Activated T-cell treated with anti-CD3 and anti-CD28 coated beads, Interleukin-2, amount 50 U/mL, for 72 hours (primary cell): ENCODE measurements around the gene EPHB6. TPM values are rescaled to one million over a fixed set of nuclear protein-coding genes. Genes with fewer than 3 reads are reported as not detected.

Experiments
- ATAC-seq, 2 donors: fragments of 150-1000 bp; cut with Tn5 transposase; replicated peaks in 1 of 2; 2 replicates each; pipeline ENCODE4 v1.10.0; 2021; ENCODE audit warnings: moderate library complexity in 2 of 2, mild to moderate bottlenecking in 1 of 2
- DNase-seq, 2 donors: peaks; one replicate each; pipeline ENCODE4 v3.0.0; 2021 to 2022; ENCODE audit warnings: mixed read lengths in 1 of 2
- H3K27ac Mint-ChIP-seq: one replicate; pipeline ENCODE4 v1.8.0; 2022; ENCODE audit warnings: mild to moderate bottlenecking, moderate library complexity, mixed read lengths
- H3K27me3 Mint-ChIP-seq: one replicate; pipeline ENCODE4 v1.8.0; 2022; ENCODE audit warnings: low read depth, mixed read lengths
- H3K36me3 Mint-ChIP-seq, 2 donors: one replicate each; pipeline ENCODE4 v1.8.0; 2022; ENCODE audit warnings: mixed read lengths in 2 of 2, mild to moderate bottlenecking in 1 of 2; ENCODE audit not compliant: insufficient read depth in 2 of 2
- H3K4me1 Mint-ChIP-seq: one replicate; pipeline ENCODE4 v1.8.0; 2022; ENCODE audit warnings: low read depth, mixed read lengths
- H3K4me3 Mint-ChIP-seq, 2 donors: one replicate each; pipeline ENCODE4 v1.8.0; 2022; ENCODE audit warnings: mild to moderate bottlenecking in 2 of 2, mixed read lengths in 2 of 2, moderate library complexity in 2 of 2
- H3K9me3 Mint-ChIP-seq, 2 donors: one replicate each; pipeline ENCODE4 v1.8.0; 2022; ENCODE audit warnings: mixed read lengths in 2 of 2
- total RNA-seq, 2 donors: library from RNA; stranded (reverse); gene quantifications; one replicate each; pipeline ENCODE4 v1.2.3, GENCODE V29; 2022

Gene EPHB6
- 10 to 100 TPM; 10.9 to 13.6 TPM for total RNA-seq

GRCh38 chr7:142854372-142855113, at the start of gene EPHB6:
Gene EPHB6 (plus strand): TSS chr7:142855076. CDS start chr7:142863228, 8,152 bp downstream.
- H3K4me1 Mint-ChIP-seq, result peaks cover 17% of the 10 kb centered on the region
- peak; percentile 76 to 79 for ATAC-seq
- peak; percentile 75 to 79 for DNase-seq
- no peaks in the 10 kb centered on the region for H3K9me3 Mint-ChIP-seq
- peaks cover 0 to 1% of the 10 kb centered on the region in 2 donors for H3K36me3 Mint-ChIP-seq
- peaks cover 4% of the 10 kb centered on the region for H3K27me3 Mint-ChIP-seq
- H3K27ac Mint-ChIP-seq, result peak within 1 kb of the TSS; percentile 25
- peak within 1 kb of the TSS; percentile 86 to 98 for H3K4me3 Mint-ChIP-seq

GRCh38 chr7:142805350-142806021, 49.4 kb upstream of the EPHB6 start:
- Mint-ChIP-seq H3K4me1 (peaks cover 99% of the 10 kb centered on the region), H3K4me3 (peak overlapping the region; percentile 76 to 94), H3K36me3 (peaks cover 22 to 26% of the 10 kb centered on the region in 2 donors), H3K27ac (peak overlapping the region; percentile 97), H3K9me3 (no peaks in the 10 kb centered on the region), H3K27me3 (no peaks in the 10 kb centered on the region)
- DNase-seq (no peak), ATAC-seq (no peak)

GRCh38 chr7:142806022-142806356, 48.9 kb upstream of the EPHB6 start:
- H3K27ac Mint-ChIP-seq, result peak overlapping the region; percentile 97
- ATAC-seq (no peak), DNase-seq (no peak)
- H3K27me3 Mint-ChIP-seq, result no peaks in the 10 kb centered on the region
- no peaks in the 10 kb centered on the region for H3K9me3 Mint-ChIP-seq
- peak overlapping the region; percentile 76 to 94 for H3K4me3 Mint-ChIP-seq
- H3K36me3 Mint-ChIP-seq, result peaks cover 18 to 21% of the 10 kb centered on the region in 2 donors
- peaks cover 99% of the 10 kb centered on the region for H3K4me1 Mint-ChIP-seq

GRCh38 chr7:142806957-142807356, 47.9 kb upstream of the EPHB6 start:
- ATAC-seq (no peak), DNase-seq (no peak)
- Mint-ChIP-seq H3K27me3 (no peaks in the 10 kb centered on the region), H3K4me3 (peak overlapping the region; percentile 76 to 94), H3K4me1 (peaks cover 100% of the 10 kb centered on the region), H3K9me3 (no peaks in the 10 kb centered on the region), H3K27ac (peak overlapping the region; percentile 97), H3K36me3 (peaks cover 12 to 13% of the 10 kb centered on the region in 2 donors)

GRCh38 chr7:142807855-142808460, 46.9 kb upstream of the EPHB6 start:
- Mint-ChIP-seq H3K36me3 (peaks cover 5% of the 10 kb centered on the region in 2 donors), H3K27me3 (no peaks in the 10 kb centered on the region), H3K4me1 (peaks cover 100% of the 10 kb centered on the region), H3K9me3 (no peaks in the 10 kb centered on the region), H3K27ac (peak overlapping the region; percentile 97), H3K4me3 (peak overlapping the region; percentile 76 to 94)
- ATAC-seq (peak; percentile 13 to 19), DNase-seq (peak; percentile 70 to 71)

- no peak for DNase-seq
- Mint-ChIP-seq H3K27me3 (no peaks in the 10 kb centered on the region), H3K9me3 (no peaks in the 10 kb centered on the region), H3K4me3 (peak overlapping the region; percentile 76 to 94), H3K27ac (peak overlapping the region; percentile 97), H3K4me1 (peaks cover 100% of the 10 kb centered on the region), H3K36me3 (peaks cover 0 to under 1% of the 10 kb centered on the region in 2 donors)
- peak; percentile 32 to 41 for ATAC-seq
Measured at GRCh38 chr7:142808461-142808801, 46.4 kb upstream of the EPHB6 start.

- Mint-ChIP-seq H3K4me1 (peaks cover 99% of the 10 kb centered on the region), H3K36me3 (no peaks in the 10 kb centered on the region), H3K27me3 (no peaks in the 10 kb centered on the region), H3K4me3 (peak overlapping the region; percentile 76 to 94), H3K9me3 (no peaks in the 10 kb centered on the region), H3K27ac (peak overlapping the region; percentile 97)
- peak; percentile 76 to 78 for ATAC-seq
- DNase-seq, result peak; percentile 93 to 96
Measured at GRCh38 chr7:142808802-142809583, 45.9 kb upstream of the EPHB6 start.

- Mint-ChIP-seq H3K4me1 (peaks cover 98% of the 10 kb centered on the region), H3K36me3 (no peaks in the 10 kb centered on the region), H3K27me3 (no peaks in the 10 kb centered on the region), H3K27ac (peak overlapping the region; percentile 97), H3K4me3 (peak overlapping the region; percentile 76 to 94), H3K9me3 (no peaks in the 10 kb centered on the region)
- no peak for DNase-seq
- no peak for ATAC-seq
Measured at GRCh38 chr7:142809671-142810070, 45.2 kb upstream of the EPHB6 start.

- DNase-seq, result peak in 1 of 2 donors; percentile 62
- Mint-ChIP-seq H3K4me3 (peak overlapping the region; percentile 76 to 94), H3K36me3 (no peaks in the 10 kb centered on the region), H3K27me3 (peaks cover 5% of the 10 kb centered on the region), H3K4me1 (peaks cover 88% of the 10 kb centered on the region), H3K9me3 (no peaks in the 10 kb centered on the region), H3K27ac (peak overlapping the region; percentile 94)
- no peak for ATAC-seq
Measured at GRCh38 chr7:142811154-142811737, 43.6 kb upstream of the EPHB6 start.

- H3K27me3 Mint-ChIP-seq, result peaks cover 7% of the 10 kb centered on the region
- H3K27ac Mint-ChIP-seq, result peak overlapping the region; percentile 16
- ATAC-seq (no peak), DNase-seq (no peak)
- H3K4me3 Mint-ChIP-seq, result peak overlapping the region in 1 of 2 donors; percentile 68
- no peaks in the 10 kb centered on the region for H3K36me3 Mint-ChIP-seq
- H3K9me3 Mint-ChIP-seq, result no peaks in the 10 kb centered on the region
- peaks cover 85% of the 10 kb centered on the region for H3K4me1 Mint-ChIP-seq
Measured at GRCh38 chr7:142812437-142813215, 42.2 kb upstream of the EPHB6 start.

GRCh38 chr7:142813226-142813625, 41.6 kb upstream of the EPHB6 start:
- Mint-ChIP-seq H3K4me1 (peaks cover 80% of the 10 kb centered on the region), H3K4me3 (peak overlapping the region in 1 of 2 donors; percentile 68), H3K27me3 (peaks cover 7% of the 10 kb centered on the region), H3K9me3 (no peaks in the 10 kb centered on the region), H3K27ac (peak overlapping the region; percentile 81), H3K36me3 (no peaks in the 10 kb centered on the region)
- DNase-seq (no peak), ATAC-seq (no peak)

GRCh38 chr7:142813699-142814098, 41.2 kb upstream of the EPHB6 start:
- peaks cover 7% of the 10 kb centered on the region for H3K27me3 Mint-ChIP-seq
- H3K27ac Mint-ChIP-seq, result peak overlapping the region; percentile 81
- H3K36me3 Mint-ChIP-seq, result no peaks in the 10 kb centered on the region
- DNase-seq (no peak), ATAC-seq (no peak)
- no peaks in the 10 kb centered on the region for H3K9me3 Mint-ChIP-seq
- H3K4me3 Mint-ChIP-seq, result no peak overlapping the region
- peaks cover 78% of the 10 kb centered on the region for H3K4me1 Mint-ChIP-seq
